ENCODE results near the gene CABP1. TPM values are rescaled to one million over a fixed set of nuclear protein-coding genes. Genes with fewer than 3 reads are reported as not detected.
A peak's percentile ranks its signal among the peaks of the same experiment; 100 is the strongest.
"Not testable (repeated sequence)": the region's sequence is repeated elsewhere in the genome, so short reads cannot be mapped to it uniquely, and the experiment has no call there.

CABP1 gene
- total RNA-seq, 1 donor from 2014 or later, result 0.30 TPM

GRCh38 chr12:120598674-120599463, 41.6 kb upstream of the CABP1 start:
- ATAC-seq (peak; percentile 48 to 71), DNase-seq (peak; percentile 49)
- H3K27me3 ChIP-seq (ENCODE audit: low read depth), result peaks cover 4% of the 10 kb centered on the region
- H3K27ac ChIP-seq, result no peak overlapping the region
- H3K36me3 ChIP-seq, result no peaks in the 10 kb centered on the region
- TF ChIP-seq CTCF (IDR thresholded peaks at IDR 0.05), result no peak
- no peaks in the 10 kb centered on the region for H3K9me3 ChIP-seq
- intact Hi-C loops (cut with DNase I), result no loop called here
- H3K4me1 ChIP-seq, result no peaks in the 10 kb centered on the region
- H3K4me3 ChIP-seq, result no peak overlapping the region

GRCh38 chr12:120599672-120600552, 40.5 kb upstream of the CABP1 start:
- no peak for TF ChIP-seq CTCF (IDR thresholded peaks at IDR 0.05)
- DNase-seq (no peak), ATAC-seq (no peak)
- Histone ChIP-seq H3K9me3 (no peaks in the 10 kb centered on the region), H3K4me1 (no peaks in the 10 kb centered on the region), H3K4me3 (no peak overlapping the region), H3K27ac (no peak overlapping the region), H3K27me3 (ENCODE audit: low read depth) (peaks cover 4% of the 10 kb centered on the region), H3K36me3 (no peaks in the 10 kb centered on the region)
- intact Hi-C loops (cut with DNase I), result no loop called here

GRCh38 chr12:120602416-120602815, 38.0 kb upstream of the CABP1 start:
- H3K36me3 ChIP-seq; H3K4me3 ChIP-seq; H3K9me3 ChIP-seq; intact Hi-C loops (cut with DNase I); H3K27me3 ChIP-seq (ENCODE audit: low read depth); H3K27ac ChIP-seq; H3K4me1 ChIP-seq: not testable (repeated sequence)
- ATAC-seq (peak; percentile 65), DNase-seq (peak; percentile 69)

- H3K4me3 ChIP-seq, result no peak overlapping the region
- no peak for ATAC-seq
- no peak for TF ChIP-seq CTCF (IDR thresholded peaks at IDR 0.05)
- H3K27ac ChIP-seq, result no peak overlapping the region
- intact Hi-C loops (cut with DNase I), result no loop called here
- H3K4me1 ChIP-seq, result no peaks in the 10 kb centered on the region
- no peak for DNase-seq
- no peaks in the 10 kb centered on the region for H3K36me3 ChIP-seq
- no peaks in the 10 kb centered on the region for H3K9me3 ChIP-seq
- no peaks in the 10 kb centered on the region for H3K27me3 ChIP-seq (ENCODE audit: low read depth)
Measured at GRCh38 chr12:120610560-120610959, 29.9 kb upstream of the CABP1 start.

- DNase-seq; H3K36me3 ChIP-seq; H3K9me3 ChIP-seq; H3K4me1 ChIP-seq; H3K27ac ChIP-seq; intact Hi-C loops (cut with DNase I); ATAC-seq; H3K4me3 ChIP-seq; H3K27me3 ChIP-seq (ENCODE audit: low read depth): not testable (repeated sequence)
Measured at GRCh38 chr12:120611534-120611933, 28.9 kb upstream of the CABP1 start.

- no peaks in the 10 kb centered on the region for H3K9me3 ChIP-seq
- DNase-seq (no peak), ATAC-seq (no peak)
- H3K36me3 ChIP-seq, result no peaks in the 10 kb centered on the region
- intact Hi-C loops (cut with DNase I), result no loop called here
- no peak for TF ChIP-seq CTCF (IDR thresholded peaks at IDR 0.05)
- H3K4me3 ChIP-seq, result no peak overlapping the region
- H3K27me3 ChIP-seq (ENCODE audit: low read depth), result peaks cover 4% of the 10 kb centered on the region
- H3K4me1 ChIP-seq, result no peaks in the 10 kb centered on the region
- H3K27ac ChIP-seq, result no peak overlapping the region
Measured at GRCh38 chr12:120614848-120615247, 25.6 kb upstream of the CABP1 start.

- intact Hi-C loops (cut with DNase I); H3K27me3 ChIP-seq (ENCODE audit: low read depth); H3K27ac ChIP-seq; H3K36me3 ChIP-seq; ATAC-seq; H3K9me3 ChIP-seq; DNase-seq; H3K4me3 ChIP-seq; H3K4me1 ChIP-seq: not testable (repeated sequence)
Measured at GRCh38 chr12:120617193-120617592, 23.2 kb upstream of the CABP1 start.

GRCh38 chr12:120617767-120618166, 22.7 kb upstream of the CABP1 start:
- intact Hi-C loops (cut with DNase I); H3K27me3 ChIP-seq (ENCODE audit: low read depth); H3K4me1 ChIP-seq; DNase-seq; H3K27ac ChIP-seq; H3K36me3 ChIP-seq; H3K9me3 ChIP-seq; H3K4me3 ChIP-seq; ATAC-seq: not testable (repeated sequence)
